K562 treated with DMSO at 1 percent for 48 hours (cell line): ENCODE results near the gene OR2J3. TPM values are rescaled to one million over a fixed set of nuclear protein-coding genes. Genes with fewer than 3 reads are reported as not detected.

Source experiments
- total RNA-seq: library from RNA; unstranded; fragments of 300-600 nt; gene quantifications from 2 replicates; pipeline ENCODE4 v1.2.3, GENCODE V29; 2022; ENCODE audit warnings: low replicate concordance; ENCODE audit errors: extremely low read depth

OR2J3 gene
- not detected in 2 replicates for total RNA-seq

DNA sequence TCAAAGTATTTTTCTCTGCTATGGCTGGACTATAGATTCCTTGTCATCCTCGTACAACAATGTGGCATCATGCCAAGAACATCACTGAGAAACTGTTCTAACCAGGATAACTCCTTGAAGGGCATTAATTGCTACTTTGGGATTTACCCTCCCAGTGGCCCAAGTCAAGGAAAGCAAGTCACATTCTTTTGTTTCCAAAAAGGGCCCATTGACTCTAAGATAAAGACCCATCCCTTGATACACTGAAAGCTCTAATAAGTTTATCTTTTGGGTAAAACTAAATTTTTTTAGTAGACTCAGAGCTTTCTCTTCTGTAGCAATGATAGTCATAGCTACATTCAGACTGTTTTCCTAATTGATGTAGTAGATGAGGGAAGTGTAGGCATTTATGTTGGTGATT, at the start of gene OR2J3:
OR2J3 (plus strand) TSS at position 301 of the 400 bp plus-strand sequence. CDS start 3,833 bp downstream, outside the sequence.

DNA sequence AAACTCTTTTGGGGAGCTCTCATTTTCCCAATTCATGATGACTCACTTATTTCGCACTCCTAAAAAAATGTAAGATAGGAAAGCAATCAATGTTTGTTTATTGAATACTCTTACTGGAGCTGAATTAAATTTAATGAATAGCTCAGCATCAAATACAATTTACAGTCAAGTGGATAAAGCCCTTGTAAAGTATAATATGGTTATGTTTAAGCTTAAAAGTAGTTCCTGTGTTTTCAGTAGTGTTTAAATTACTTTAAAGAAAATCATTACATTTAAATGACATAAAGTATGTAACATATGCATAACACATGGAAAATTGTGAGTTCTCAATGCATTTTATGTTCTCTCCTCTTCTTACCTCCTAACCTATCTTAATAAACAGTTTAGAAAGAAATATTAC, 20.6 kb upstream of the OR2J3 start, which contains the start of gene OR2B3:
OR2B3 (minus strand) TSS at position 101 of the 400 bp plus-strand sequence; CDS start at position 36, 65 bp downstream.

DNA sequence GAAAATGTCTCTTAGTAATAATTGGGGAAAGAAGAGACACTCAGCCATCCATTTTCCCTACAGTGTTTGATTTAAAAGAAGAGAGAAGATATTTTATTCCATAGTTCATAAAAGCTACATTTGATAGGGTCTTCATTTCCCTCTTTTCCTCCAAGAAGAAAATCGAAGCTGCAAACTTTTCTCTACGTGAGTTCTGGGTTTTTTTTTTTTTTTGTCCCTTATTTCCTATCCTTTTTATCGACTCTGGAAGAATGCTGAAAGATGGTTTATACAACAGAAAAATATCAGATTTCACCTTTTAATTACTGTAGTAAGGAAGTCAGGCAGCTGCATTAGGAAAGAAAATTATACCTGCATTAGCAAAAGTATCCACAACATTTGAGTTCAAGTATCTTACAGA, 8.7 kb upstream of the OR2J3 start, which contains the start of gene OR2J1:
OR2J1 (plus strand) TSS at position 301 of the 400 bp plus-strand sequence. CDS start 1,453 bp downstream, outside the sequence.

Other genes with a start within 250 kb of the OR2J3 start
- 332 TPM in 1 of 2 replicates, not detected in the other for gene TRIM27, start 184.1 kb upstream of the OR2J3 start, total RNA-seq
- gene ZNF311, start 102.7 kb upstream of the OR2J3 start, total RNA-seq = not detected in 2 replicates
- gene OR2W1, start 62.9 kb upstream of the OR2J3 start, total RNA-seq = not detected in 2 replicates
- gene OR2B3, start 20.7 kb upstream of the OR2J3 start, total RNA-seq = not detected in 2 replicates
- not detected in 2 replicates for gene OR2J1, start 8.6 kb upstream of the OR2J3 start, total RNA-seq
- gene OR2J2, start 62.8 kb downstream of the OR2J3 start, total RNA-seq = not detected in 2 replicates
- not detected in 2 replicates for gene OR14J1, start 193.6 kb downstream of the OR2J3 start, total RNA-seq